Measurements from ENCODE around the gene HVCN1.

GRCh38 chr12:110684312-110684836 is 4.5 kb downstream of the HVCN1 start:
- TF ChIP-seq CTCF (IDR thresholded peaks at IDR 0.05): no peak
- TF ChIP-seq POLR2A (IDR thresholded peaks at IDR 0.05): no peak
